Liver (tissue), 9 donors: Measurements from ENCODE around the gene SEBOX. TPM values are rescaled to one million over a fixed set of nuclear protein-coding genes. Genes with fewer than 3 reads are reported as not detected.
"Not testable (repeated sequence)": the region's sequence is repeated elsewhere in the genome, so short reads cannot be mapped to it uniquely, and the experiment has no call there.

Experiments used
- DNase-seq: peaks from one replicate; pipeline ENCODE4 v3.0.0-alpha.2; 2017; ENCODE audit warnings: low spot score
- H3K27ac ChIP-seq, 2 donors: one replicate each; pipeline ENCODE4 v1.7.0; 2013; ENCODE audit warnings: inconsistent platforms in 2 of 2, low read length in 2 of 2, control low read depth in 1 of 2, low read depth in 1 of 2, mild to moderate bottlenecking in 1 of 2
- H3K27me3 ChIP-seq, 4 donors: one replicate each; pipeline versions ENCODE4 v1.6.1 to v1.7.0; 2013; ENCODE audit warnings: low read length in 3 of 4, inconsistent platforms in 1 of 4, mild to moderate bottlenecking in 1 of 4, moderate library complexity in 1 of 4; ENCODE audit not compliant: control insufficient read depth in 4 of 4, insufficient read depth in 4 of 4
- H3K36me3 ChIP-seq, 4 donors: one replicate each; pipeline versions ENCODE4 v1.6.1 to v1.7.0; 2013; ENCODE audit warnings: low read length in 3 of 4, mild to moderate bottlenecking in 3 of 4, low read depth in 1 of 4, moderate library complexity in 1 of 4; ENCODE audit not compliant: control insufficient read depth in 4 of 4, insufficient read depth in 3 of 4
- H3K4me1 ChIP-seq, 4 donors: one replicate each; pipeline versions ENCODE4 v1.6.1 to v1.7.0; 2013; ENCODE audit warnings: low read length in 3 of 4, mild to moderate bottlenecking in 3 of 4, moderate library complexity in 1 of 4; ENCODE audit not compliant: control insufficient read depth in 4 of 4, insufficient read depth in 4 of 4
- H3K4me3 ChIP-seq, 3 donors: one replicate each; pipeline versions ENCODE4 v1.6.1 to v1.7.0; 2013; ENCODE audit warnings: low read length in 3 of 3, control low read depth in 1 of 3, low read depth in 1 of 3, mild to moderate bottlenecking in 1 of 3
- H3K9ac ChIP-seq, 2 donors: one replicate each; pipeline ENCODE4 v1.7.0; 2013; ENCODE audit warnings: low read length in 2 of 2, mild to moderate bottlenecking in 2 of 2, moderate library complexity in 2 of 2, control low read depth in 1 of 2, low read depth in 1 of 2
- H3K9me3 ChIP-seq, 4 donors: one replicate each; pipeline versions ENCODE4 v1.6.1 to v1.7.0; 2013; ENCODE audit warnings: low read length in 3 of 4; ENCODE audit not compliant: control insufficient read depth in 4 of 4
- EGR1 ChIP-seq, 2 donors: IDR thresholded peaks; 2 replicates each; pipeline ENCODE4 v1.6.1; 2016 to 2018; ENCODE audit warnings: antibody characterized with exemption in 2 of 2, low read depth in 2 of 2
- FOXA1 ChIP-seq: IDR thresholded peaks from 2 replicates; pipeline ENCODE4 v1.6.1; 2016; ENCODE audit warnings: antibody characterized with exemption
- FOXA2 ChIP-seq: IDR thresholded peaks from 2 replicates; pipeline ENCODE4 v1.6.1; 2016; ENCODE audit warnings: antibody characterized with exemption
- GABPA ChIP-seq, 2 donors: IDR thresholded peaks in 1 of 2; conservative IDR thresholded peaks in 1 of 2; 2 replicates each; pipeline ENCODE4 v1.6.1; 2016; ENCODE audit warnings: antibody characterized with exemption in 2 of 2, mild to moderate bottlenecking in 1 of 2, moderate library complexity in 1 of 2
- HNF4A ChIP-seq, 2 donors: conservative IDR thresholded peaks; 2 replicates each; pipeline ENCODE4 v1.6.1; 2016; ENCODE audit warnings: antibody characterized with exemption in 2 of 2, mild to moderate bottlenecking in 2 of 2
- HNF4G ChIP-seq: IDR thresholded peaks from 2 replicates; pipeline ENCODE4 v1.6.1; 2016; ENCODE audit warnings: antibody characterized with exemption
- JUND ChIP-seq, 2 donors: IDR thresholded peaks; 2 replicates each; pipeline ENCODE4 v1.6.1; 2016; ENCODE audit warnings: antibody characterized with exemption in 2 of 2
- NR2F2 ChIP-seq: IDR thresholded peaks from 2 replicates; pipeline ENCODE4 v1.6.1; 2016; ENCODE audit warnings: antibody characterized with exemption
- RAD21 ChIP-seq, 2 donors: IDR thresholded peaks; 2 replicates each; pipeline ENCODE4 v1.6.1; 2016; ENCODE audit warnings: antibody characterized with exemption in 2 of 2, mild to moderate bottlenecking in 2 of 2
- SP1 ChIP-seq: IDR thresholded peaks from 2 replicates; pipeline ENCODE4 v1.6.1; 2018; ENCODE audit warnings: antibody characterized with exemption, mild to moderate bottlenecking
- TAF1 ChIP-seq: conservative IDR thresholded peaks from 2 replicates; pipeline ENCODE4 v1.6.1; 2016; ENCODE audit warnings: antibody characterized with exemption, mild to moderate bottlenecking
- YY1 ChIP-seq: IDR thresholded peaks from 2 replicates; pipeline ENCODE4 v1.6.1; 2016; ENCODE audit warnings: antibody characterized with exemption, mild to moderate bottlenecking
- WGBS: extraction: QIAGEN DNeasy Blood & Tissue Kit; methylation state at CpG from one replicate; pipeline ENCODE4 v1.1.7; 2013; 5-methylcytosine and 5-hydroxymethylcytosine counted together
- polyA plus RNA-seq, 2 donors: library from polyadenylated mRNA; stranded (reverse) in 1 of 2; unstranded in 1 of 2; fragments of 200-250 nt in 1 of 2; fragments of >200 nt in 1 of 2; fragmentation: Nextera tagmentation in 1 of 2; extraction: Ambion mirVana in 1 of 2; gene quantifications; one replicate each; pipeline versions ENCODE4 v1.2.1 to v1.2.3, GENCODE V29; 2013 to 2015
- total RNA-seq, 2 donors: library from RNA; depleted of rRNA; stranded (reverse); fragments of >200 nt; gene quantifications; one replicate each; pipeline ENCODE4 v1.2.3, GENCODE V29; 2014
- TF ChIP-seq, protein P1 (sequence below): fragments of 150-350 bp; IDR thresholded peaks from 2 replicates; pipeline ENCODE4 v1.5.1; 2017; ENCODE audit warnings: improper control_type of control experiment, low read depth, low read length; ENCODE audit not compliant: missing input control
- TF ChIP-seq, protein P2 (sequence below): IDR thresholded peaks from 2 replicates; pipeline ENCODE4 v1.6.1; 2016; ENCODE audit warnings: antibody characterized with exemption
- TF ChIP-seq, protein P3 (sequence below): IDR thresholded peaks from 2 replicates; pipeline ENCODE4 v1.6.1; 2016; ENCODE audit warnings: antibody characterized with exemption, mild to moderate bottlenecking
- TF ChIP-seq, protein P4 (sequence below): IDR thresholded peaks from 2 replicates; pipeline ENCODE4 v1.6.1; 2016; ENCODE audit warnings: antibody characterized with exemption
- donor health status: healthy.
- donor health status: healthy.
- donor health status: healthy.
- donor health status: healthy.
- donor health status: healthy.

SEBOX gene
- total and polyA plus RNA-seq, 4 donors: 0.19 to 0.59 TPM; not detected in 2

DNA sequence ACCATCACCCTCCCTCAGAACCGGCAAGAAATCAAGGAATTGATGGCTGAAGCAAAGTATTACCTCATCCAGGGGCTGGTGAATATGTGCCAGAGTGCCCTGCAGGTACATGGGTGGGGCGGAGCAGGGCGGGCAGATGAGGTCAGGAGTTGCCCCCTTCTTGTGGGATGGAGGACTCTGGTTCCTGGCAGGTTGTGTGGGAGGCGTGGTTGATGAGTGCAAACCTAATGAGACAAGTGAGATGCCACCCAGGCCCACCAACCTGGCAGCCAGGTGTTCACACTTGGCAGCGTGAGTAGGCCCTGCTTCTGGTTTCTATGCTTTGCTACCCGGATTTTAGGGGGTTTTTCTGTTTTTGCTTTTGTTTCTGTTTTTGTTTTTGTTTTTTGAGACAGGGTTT is 24.6 kb downstream of the SEBOX start:
- TF ChIP-seq YY1: no peak
- TF ChIP-seq, protein P1, sequence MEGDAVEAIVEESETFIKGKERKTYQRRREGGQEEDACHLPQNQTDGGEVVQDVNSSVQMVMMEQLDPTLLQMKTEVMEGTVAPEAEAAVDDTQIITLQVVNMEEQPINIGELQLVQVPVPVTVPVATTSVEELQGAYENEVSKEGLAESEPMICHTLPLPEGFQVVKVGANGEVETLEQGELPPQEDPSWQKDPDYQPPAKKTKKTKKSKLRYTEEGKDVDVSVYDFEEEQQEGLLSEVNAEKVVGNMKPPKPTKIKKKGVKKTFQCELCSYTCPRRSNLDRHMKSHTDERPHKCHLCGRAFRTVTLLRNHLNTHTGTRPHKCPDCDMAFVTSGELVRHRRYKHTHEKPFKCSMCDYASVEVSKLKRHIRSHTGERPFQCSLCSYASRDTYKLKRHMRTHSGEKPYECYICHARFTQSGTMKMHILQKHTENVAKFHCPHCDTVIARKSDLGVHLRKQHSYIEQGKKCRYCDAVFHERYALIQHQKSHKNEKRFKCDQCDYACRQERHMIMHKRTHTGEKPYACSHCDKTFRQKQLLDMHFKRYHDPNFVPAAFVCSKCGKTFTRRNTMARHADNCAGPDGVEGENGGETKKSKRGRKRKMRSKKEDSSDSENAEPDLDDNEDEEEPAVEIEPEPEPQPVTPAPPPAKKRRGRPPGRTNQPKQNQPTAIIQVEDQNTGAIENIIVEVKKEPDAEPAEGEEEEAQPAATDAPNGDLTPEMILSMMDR: no peak
- no peak for TF ChIP-seq SP1
- TF ChIP-seq TAF1: no peak
- TF ChIP-seq, protein P2, sequence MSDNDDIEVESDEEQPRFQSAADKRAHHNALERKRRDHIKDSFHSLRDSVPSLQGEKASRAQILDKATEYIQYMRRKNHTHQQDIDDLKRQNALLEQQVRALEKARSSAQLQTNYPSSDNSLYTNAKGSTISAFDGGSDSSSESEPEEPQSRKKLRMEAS: no peak
- TF ChIP-seq, protein P3, sequence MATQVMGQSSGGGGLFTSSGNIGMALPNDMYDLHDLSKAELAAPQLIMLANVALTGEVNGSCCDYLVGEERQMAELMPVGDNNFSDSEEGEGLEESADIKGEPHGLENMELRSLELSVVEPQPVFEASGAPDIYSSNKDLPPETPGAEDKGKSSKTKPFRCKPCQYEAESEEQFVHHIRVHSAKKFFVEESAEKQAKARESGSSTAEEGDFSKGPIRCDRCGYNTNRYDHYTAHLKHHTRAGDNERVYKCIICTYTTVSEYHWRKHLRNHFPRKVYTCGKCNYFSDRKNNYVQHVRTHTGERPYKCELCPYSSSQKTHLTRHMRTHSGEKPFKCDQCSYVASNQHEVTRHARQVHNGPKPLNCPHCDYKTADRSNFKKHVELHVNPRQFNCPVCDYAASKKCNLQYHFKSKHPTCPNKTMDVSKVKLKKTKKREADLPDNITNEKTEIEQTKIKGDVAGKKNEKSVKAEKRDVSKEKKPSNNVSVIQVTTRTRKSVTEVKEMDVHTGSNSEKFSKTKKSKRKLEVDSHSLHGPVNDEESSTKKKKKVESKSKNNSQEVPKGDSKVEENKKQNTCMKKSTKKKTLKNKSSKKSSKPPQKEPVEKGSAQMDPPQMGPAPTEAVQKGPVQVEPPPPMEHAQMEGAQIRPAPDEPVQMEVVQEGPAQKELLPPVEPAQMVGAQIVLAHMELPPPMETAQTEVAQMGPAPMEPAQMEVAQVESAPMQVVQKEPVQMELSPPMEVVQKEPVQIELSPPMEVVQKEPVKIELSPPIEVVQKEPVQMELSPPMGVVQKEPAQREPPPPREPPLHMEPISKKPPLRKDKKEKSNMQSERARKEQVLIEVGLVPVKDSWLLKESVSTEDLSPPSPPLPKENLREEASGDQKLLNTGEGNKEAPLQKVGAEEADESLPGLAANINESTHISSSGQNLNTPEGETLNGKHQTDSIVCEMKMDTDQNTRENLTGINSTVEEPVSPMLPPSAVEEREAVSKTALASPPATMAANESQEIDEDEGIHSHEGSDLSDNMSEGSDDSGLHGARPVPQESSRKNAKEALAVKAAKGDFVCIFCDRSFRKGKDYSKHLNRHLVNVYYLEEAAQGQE: no peak
- no peak for TF ChIP-seq JUND (IDR thresholded peaks at IDR 0.05)
- no peak for TF ChIP-seq HNF4G
- no peak for TF ChIP-seq GABPA (IDR thresholded peaks at IDR 0.05 in 1 of 2, conservative IDR thresholded peaks at IDR 0.05 in 1 of 2)
- TF ChIP-seq HNF4A (conservative IDR thresholded peaks at IDR 0.05): no peak
- no peak for TF ChIP-seq FOXA1
- TF ChIP-seq RAD21 (IDR thresholded peaks at IDR 0.05): no peak
- TF ChIP-seq, protein P4, sequence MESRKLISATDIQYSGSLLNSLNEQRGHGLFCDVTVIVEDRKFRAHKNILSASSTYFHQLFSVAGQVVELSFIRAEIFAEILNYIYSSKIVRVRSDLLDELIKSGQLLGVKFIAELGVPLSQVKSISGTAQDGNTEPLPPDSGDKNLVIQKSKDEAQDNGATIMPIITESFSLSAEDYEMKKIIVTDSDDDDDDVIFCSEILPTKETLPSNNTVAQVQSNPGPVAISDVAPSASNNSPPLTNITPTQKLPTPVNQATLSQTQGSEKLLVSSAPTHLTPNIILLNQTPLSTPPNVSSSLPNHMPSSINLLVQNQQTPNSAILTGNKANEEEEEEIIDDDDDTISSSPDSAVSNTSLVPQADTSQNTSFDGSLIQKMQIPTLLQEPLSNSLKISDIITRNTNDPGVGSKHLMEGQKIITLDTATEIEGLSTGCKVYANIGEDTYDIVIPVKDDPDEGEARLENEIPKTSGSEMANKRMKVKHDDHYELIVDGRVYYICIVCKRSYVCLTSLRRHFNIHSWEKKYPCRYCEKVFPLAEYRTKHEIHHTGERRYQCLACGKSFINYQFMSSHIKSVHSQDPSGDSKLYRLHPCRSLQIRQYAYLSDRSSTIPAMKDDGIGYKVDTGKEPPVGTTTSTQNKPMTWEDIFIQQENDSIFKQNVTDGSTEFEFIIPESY: no peak
- no peak for TF ChIP-seq NR2F2
- TF ChIP-seq EGR1 (IDR thresholded peaks at IDR 0.05; ENCODE audit: low read depth in 2 of 2): no peak
- no peak for TF ChIP-seq FOXA2
- Histone ChIP-seq H3K27ac (no peak overlapping the region), H3K9ac (no peak overlapping the region), H3K4me3 (no peak overlapping the region), H3K36me3 (peaks cover 11 to 49% (median 35%) of the 10 kb centered on the region in 4 donors), H3K4me1 (peaks cover 10 to 49% (median 42%) of the 10 kb centered on the region in 4 donors), H3K27me3 (no peaks in the 10 kb centered on the region), H3K9me3 (no peaks in the 10 kb centered on the region)
- 88% methylated on average over 6 of the region's 6 CpGs for WGBS
- DNase-seq: no peak

DNA sequence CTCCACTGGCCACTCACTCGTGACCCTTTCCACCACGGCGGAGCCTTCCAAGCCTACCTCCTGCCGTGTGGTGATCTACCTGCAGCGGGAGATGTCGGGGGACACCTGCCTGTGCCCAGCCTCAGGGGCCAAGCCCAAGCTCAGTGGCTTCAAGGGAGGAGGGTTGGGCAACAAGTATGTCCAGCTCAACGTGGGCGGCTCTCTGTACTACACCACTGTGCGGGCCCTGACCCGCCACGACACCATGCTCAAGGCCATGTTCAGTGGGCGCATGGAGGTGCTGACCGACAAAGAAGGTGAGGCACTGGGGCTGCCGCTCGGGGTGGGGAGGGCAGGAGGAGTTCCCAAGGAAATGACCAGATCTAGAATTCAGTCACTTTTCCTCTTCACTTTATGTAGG is 25.6 kb downstream of the SEBOX start:
- no peak for DNase-seq
- H3K4me3 ChIP-seq: no peak overlapping the region
- peaks cover 9 to 45% (median 28%) of the 10 kb centered on the region in 4 donors for H3K36me3 ChIP-seq
- no peak overlapping the region for H3K9ac ChIP-seq
- TF ChIP-seq NR2F2 (no peak), HNF4G (no peak), HNF4A (conservative IDR thresholded peaks at IDR 0.05) (no peak)
- TF ChIP-seq, protein P2: no peak
- peaks cover 4 to 47% (median 39%) of the 10 kb centered on the region in 4 donors for H3K4me1 ChIP-seq
- no peaks in the 10 kb centered on the region for H3K9me3 ChIP-seq
- 95% methylated on average over 15 of the region's 15 CpGs for WGBS
- no peak overlapping the region for H3K27ac ChIP-seq
- H3K27me3 ChIP-seq: no peaks in the 10 kb centered on the region

DNA sequence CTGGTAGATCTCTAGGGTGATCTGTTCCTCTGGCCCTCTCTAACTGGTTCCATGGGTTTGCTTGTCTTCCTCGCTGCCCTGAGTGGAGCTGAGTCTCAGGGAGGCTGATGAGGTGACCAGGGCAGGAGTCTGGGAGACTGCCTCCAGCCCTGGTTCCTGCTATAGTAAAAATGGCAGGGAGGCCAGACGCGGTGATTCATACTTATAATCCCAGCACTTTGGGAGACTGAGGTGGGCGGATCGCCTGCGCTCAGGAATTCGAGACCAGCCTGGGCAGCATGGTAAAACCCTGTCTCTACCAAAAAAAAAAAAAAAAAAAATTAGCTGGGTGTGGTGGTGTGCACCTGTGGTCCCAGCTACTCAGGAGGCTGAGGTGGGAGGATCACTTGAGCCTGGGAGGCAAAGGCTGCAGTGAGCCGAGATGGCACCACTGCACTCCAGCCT is 26.2 kb downstream of the SEBOX start:
- H3K4me1 ChIP-seq: peaks cover 4 to 47% (median 40%) of the 10 kb centered on the region in 4 donors

More for the DNA sequence above, 26.2 kb downstream of the SEBOX start:
- H3K4me3 ChIP-seq, H3K9me3 ChIP-seq, H3K9ac ChIP-seq, H3K27me3 ChIP-seq, DNase-seq: not testable (repeated sequence)
- WGBS: 92% methylated on average over 8 of the region's 8 CpGs
- peaks cover 8 to 39% (median 26%) of the 10 kb centered on the region in 4 donors for H3K36me3 ChIP-seq
- peak overlapping the region; percentile 38 to 63 for H3K27ac ChIP-seq
